HG03460 (cell line): ENCODE measurements around the gene DDOST.
"Not testable (repeated sequence)": the region's sequence is repeated elsewhere in the genome, so short reads cannot be mapped to it uniquely, and the experiment has no call there.

ENCODE experiments used
- ATAC-seq: cut with Tn5 transposase; IDR thresholded peaks from one replicate; pipeline ENCODE4 v1.9.1; 2021; ENCODE audit not compliant: unreplicated experiment

Gene DDOST

GRCh38 chr1:20693623-20694022, 32.5 kb upstream of the DDOST start:
- no peak for ATAC-seq

- ATAC-seq: no peak
Observed at GRCh38 chr1:20691872-20692271, 30.7 kb upstream of the DDOST start.

GRCh38 chr1:20689645-20690056, 28.5 kb upstream of the DDOST start:
- ATAC-seq: no peak

- no peak for ATAC-seq
Observed at GRCh38 chr1:20686883-20687725, 25.9 kb upstream of the DDOST start.

GRCh38 chr1:20685741-20686140, 24.6 kb upstream of the DDOST start:
- no peak for ATAC-seq

- no peak for ATAC-seq
Observed at GRCh38 chr1:20685099-20685662, 24.0 kb upstream of the DDOST start.

- no peak for ATAC-seq
Observed at GRCh38 chr1:20684651-20685050, 23.5 kb upstream of the DDOST start.

GRCh38 chr1:20684050-20684620, 23.0 kb upstream of the DDOST start:
- ATAC-seq: no peak

GRCh38 chr1:20683614-20684013, 22.4 kb upstream of the DDOST start:
- no peak for ATAC-seq

GRCh38 chr1:20682571-20683236, 21.5 kb upstream of the DDOST start:
- no peak for ATAC-seq

- no peak for ATAC-seq
Observed at GRCh38 chr1:20681999-20682398, 20.8 kb upstream of the DDOST start.

- no peak for ATAC-seq
Observed at GRCh38 chr1:20680269-20680668, 19.1 kb upstream of the DDOST start.

GRCh38 chr1:20678599-20678998, 17.4 kb upstream of the DDOST start:
- ATAC-seq: no peak

- not testable (repeated sequence) for ATAC-seq
Observed at GRCh38 chr1:20673626-20674025, 12.5 kb upstream of the DDOST start.

GRCh38 chr1:20672265-20672632, 11.1 kb upstream of the DDOST start:
- no peak for ATAC-seq

GRCh38 chr1:20670936-20671335, 9.8 kb upstream of the DDOST start:
- no peak for ATAC-seq

GRCh38 chr1:20668581-20668980, 7.4 kb upstream of the DDOST start:
- ATAC-seq: no peak

- ATAC-seq: no peak
Observed at GRCh38 chr1:20666804-20667203, 5.6 kb upstream of the DDOST start.

- no peak for ATAC-seq
Observed at GRCh38 chr1:20666146-20666545, 5.0 kb upstream of the DDOST start.

- no peak for ATAC-seq
Observed at GRCh38 chr1:20665726-20666125, 4.6 kb upstream of the DDOST start.

GRCh38 chr1:20663969-20664715, 3.0 kb upstream of the DDOST start:
- no peak for ATAC-seq
